WTC11 (cell line): Measurements from ENCODE around the gene KLRF1. TPM values are rescaled to one million over a fixed set of nuclear protein-coding genes. Genes with fewer than 3 reads are reported as not detected.

Experiments used
- ATAC-seq: fragments of 200-7000 bp; cut with Tn5 transposase; 2 replicates; pipeline ENCODE4 v1.10.0; 2021; ENCODE audit warnings: mild to moderate bottlenecking, moderate library complexity
- CTCF ChIA-PET: fragments of 300-600 bp; sonication (Branson Sonifier 250); formaldehyde crosslinking; loops from one replicate; lab custom pipeline; 2021; ENCODE audit warnings: antibody characterized with exemption; lab: Charles Lee
- POLR2A ChIA-PET: fragments of 350-600 bp; sonication (Branson Sonifier 250); formaldehyde crosslinking; loops from one replicate; lab custom pipeline; 2021; ENCODE audit warnings: antibody characterized with exemption; lab: Charles Lee
- DNase-seq: peaks from one replicate; pipeline ENCODE4 v3.0.0; 2021; ENCODE audit warnings: low spot score
- H3K27ac Mint-ChIP-seq: 2 replicates; pipeline ENCODE4 v1.8.0; 2021; ENCODE audit warnings: mixed read lengths
- H3K27me3 Mint-ChIP-seq: 2 replicates; pipeline ENCODE4 v1.8.0; 2021; ENCODE audit warnings: low read depth, mild to moderate bottlenecking, moderate library complexity, mixed read lengths
- H3K36me3 Mint-ChIP-seq: 2 replicates; pipeline ENCODE4 v1.8.0; 2021; ENCODE audit warnings: mixed read lengths
- H3K4me1 Mint-ChIP-seq: 2 replicates; pipeline ENCODE4 v1.8.0; 2022; ENCODE audit warnings: mixed read lengths
- H3K4me3 Mint-ChIP-seq: 2 replicates; pipeline ENCODE4 v1.8.0; 2021; ENCODE audit warnings: mild to moderate bottlenecking, moderate library complexity, mixed read lengths
- H3K9me3 Mint-ChIP-seq: 2 replicates; pipeline ENCODE4 v1.8.0; 2021; ENCODE audit warnings: mixed read lengths
- CDX4 ChIP-seq: fragments of 250-450 bp; sonication (Bioruptor Pico); IDR thresholded peaks from 2 replicates; pipeline ENCODE4 v1.9.0; 2021; ENCODE audit warnings: moderate library complexity, mild to moderate bottlenecking, inconsistent platforms, borderline replicate concordance
- CREB1 ChIP-seq: sonication (generic); formaldehyde crosslinking; IDR thresholded peaks from 2 replicates; pipeline ENCODE4 v1.8.0; 2023; ENCODE audit warnings: mild to moderate bottlenecking, missing genetic modification reagents
- E2F1 ChIP-seq: sonication (generic); formaldehyde crosslinking; IDR thresholded peaks from 2 replicates; pipeline ENCODE4 v1.8.0; 2022; ENCODE audit warnings: mild to moderate bottlenecking, missing genetic modification reagents
- ERG ChIP-seq: fragments of 250-450 bp; sonication (Bioruptor Pico); IDR thresholded peaks from 2 replicates; pipeline ENCODE4 v1.8.0; 2021; ENCODE audit warnings: mild to moderate bottlenecking
- JAZF1 ChIP-seq: fragments of 250-450 bp; sonication (Bioruptor Pico); IDR thresholded peaks from 2 replicates; pipeline ENCODE4 v1.9.0; 2021; ENCODE audit warnings: moderate library complexity, mild to moderate bottlenecking, inconsistent platforms
- KAT7 ChIP-seq: sonication (generic); formaldehyde crosslinking; IDR thresholded peaks from 2 replicates; pipeline ENCODE4 v1.8.1; 2023; ENCODE audit warnings: missing genetic modification reagents, mild to moderate bottlenecking, borderline replicate concordance
- NFE2L1 ChIP-seq: sonication (generic); formaldehyde crosslinking; IDR thresholded peaks from 2 replicates; pipeline ENCODE4 v1.8.1; 2023; ENCODE audit warnings: missing genetic modification reagents
- SMAD4 ChIP-seq: sonication (generic); formaldehyde crosslinking; IDR thresholded peaks from 2 replicates; pipeline ENCODE4 v1.8.0; 2022; ENCODE audit warnings: mild to moderate bottlenecking, missing genetic modification reagents
- ZNF138 ChIP-seq: sonication (generic); formaldehyde crosslinking; conservative IDR thresholded peaks from 2 replicates; pipeline ENCODE4 v1.8.1; 2022; ENCODE audit warnings: mild to moderate bottlenecking, moderate library complexity, missing genetic modification reagents
- ZNF281 ChIP-seq: sonication (generic); formaldehyde crosslinking; IDR thresholded peaks from 2 replicates; pipeline ENCODE4 v1.8.0; 2023; ENCODE audit warnings: mild to moderate bottlenecking, missing genetic modification reagents
- ZNF416 ChIP-seq: fragments of 250-450 bp; sonication (Bioruptor Pico); IDR thresholded peaks from 2 replicates; pipeline ENCODE4 v1.9.0; 2021; ENCODE audit warnings: mild to moderate bottlenecking, inconsistent platforms
- ZNF423 ChIP-seq: fragments of 250-450 bp; sonication (Bioruptor Pico); IDR thresholded peaks from 2 replicates; pipeline ENCODE4 v2.1.2; 2022; ENCODE audit warnings: mild to moderate bottlenecking, moderate library complexity
- ZNF425 ChIP-seq: fragments of 250-450 bp; sonication (Bioruptor Pico); conservative IDR thresholded peaks from 2 replicates; pipeline ENCODE4 v1.9.0; 2021; ENCODE audit warnings: mild to moderate bottlenecking
- ZNF512 ChIP-seq: sonication (generic); formaldehyde crosslinking; IDR thresholded peaks from 2 replicates; pipeline ENCODE4 v1.8.1; 2022; ENCODE audit warnings: missing genetic modification reagents, borderline replicate concordance
- total RNA-seq: library from RNA; stranded (reverse); gene quantifications from 3 replicates; pipeline ENCODE4 v1.2.3, GENCODE V29; 2021

Gene KLRF1
- total RNA-seq, 1 experiment from 2014 or later, result not detected

GRCh38 chr12:9869307-9870161 lies 42.3 kb downstream of the KLRF1 start, which contains the start of gene CLEC2B:
TSS of gene CLEC2B (minus strand) at chr12:9869354.
- no peak; the same call in 1 of the 2 replicates for ATAC-seq
- H3K36me3 Mint-ChIP-seq, result no peaks in the 10 kb centered on the region
- H3K27ac Mint-ChIP-seq, result peak within 1 kb of the TSS; percentile 53
- POLR2A ChIA-PET, result no interaction called here
- no peak within 1 kb of the TSS for H3K4me3 Mint-ChIP-seq
- no peaks in the 10 kb centered on the region for H3K27me3 Mint-ChIP-seq
- no peaks in the 10 kb centered on the region for H3K9me3 Mint-ChIP-seq
- no peak for TF ChIP-seq ZNF281
- TF ChIP-seq E2F1 (CRISPR knock-in tag), result no peak
- TF ChIP-seq KAT7 (CRISPR knock-in tag), result no peak
- no peak for TF ChIP-seq ERG (CRISPR knock-in tag)
- TF ChIP-seq ZNF416, result no peak
- no peak for TF ChIP-seq CREB1 (CRISPR knock-in tag)
- TF ChIP-seq ZNF512 (CRISPR knock-in tag), result no peak
- TF ChIP-seq CDX4, result no peak
- TF ChIP-seq ZNF423, result no peak
- TF ChIP-seq NFE2L1, result no peak
- no peak for TF ChIP-seq ZNF138 (CRISPR knock-in tag)
- TF ChIP-seq JAZF1 (CRISPR knock-in tag), result no peak
- TF ChIP-seq ZNF425 (CRISPR knock-in tag), result no peak
- no peak for TF ChIP-seq SMAD4 (CRISPR knock-in tag)
- TF ChIP-seq, all 79 proteins: peak for 0
- CTCF ChIA-PET, result interaction anchor here (1.6 kb wide), 1 partner anchor 119 kb away, joined by 3 read pairs; no protein-coding TSS in a partner anchor
- DNase-seq, result no peak
- peaks cover 22% of the 10 kb centered on the region for H3K4me1 Mint-ChIP-seq
